C4-2B (cell line): ENCODE measurements around the gene ARHGEF28.

ENCODE experiments used
- H3K27ac ChIP-seq: fragments of 450-650 bp; 2 replicates; pipeline ENCODE4 v1.5.1; 2017
- CTCF ChIP-seq: fragments of 450-650 bp; conservative IDR thresholded peaks from 2 replicates; pipeline ENCODE4 v1.5.1; 2017; ENCODE audit warnings: mild to moderate bottlenecking
- ZFX ChIP-seq: fragments of 450-650 bp; IDR thresholded peaks from 2 replicates; pipeline ENCODE4 v1.6.1; 2017

Gene ARHGEF28

GRCh38 chr5:73764586-73764985 lies 138.6 kb downstream of the ARHGEF28 start:
- H3K27ac ChIP-seq = no peak overlapping the region
- no peak for TF ChIP-seq CTCF
- no peak for TF ChIP-seq ZFX

DNA sequence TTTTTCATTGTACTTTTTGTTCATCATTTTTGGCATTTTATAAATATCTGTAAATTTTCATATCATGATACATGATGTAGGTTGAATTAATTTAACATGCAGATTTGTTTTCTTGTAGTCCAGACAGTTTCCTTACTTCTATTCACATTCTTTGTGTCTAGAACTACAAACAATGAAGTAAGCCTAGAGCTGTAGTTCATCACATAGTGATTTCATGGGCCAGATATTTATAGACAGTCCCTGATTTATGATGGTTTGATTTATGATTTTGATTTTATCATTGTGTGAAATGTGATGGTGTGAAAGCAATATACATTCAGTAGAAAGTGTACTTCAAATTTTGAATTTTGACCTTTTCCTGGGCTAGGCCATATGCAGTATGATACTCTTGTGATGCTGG lies 139.0 kb downstream of the ARHGEF28 start:
- no peak for TF ChIP-seq CTCF
- no peak for TF ChIP-seq ZFX
- H3K27ac ChIP-seq = no peak overlapping the region

DNA sequence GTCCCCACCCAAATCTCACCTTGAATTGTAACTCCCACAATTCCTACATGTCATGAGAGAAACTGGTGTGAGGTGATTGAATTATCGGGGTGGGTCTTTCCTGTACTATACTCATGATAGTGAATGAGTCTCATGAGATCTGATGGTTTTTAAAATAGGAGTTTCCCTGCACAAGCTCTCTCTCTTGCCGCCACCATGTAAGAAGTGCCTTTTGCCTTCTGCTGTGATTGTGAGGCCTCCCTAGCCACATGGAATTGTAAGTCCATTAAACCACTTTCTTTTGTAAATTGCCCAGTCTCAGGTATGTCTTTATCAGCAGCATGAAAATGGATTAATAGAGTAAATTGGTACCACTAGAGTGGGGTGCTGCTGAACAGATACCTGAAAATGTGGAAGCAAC lies 140.9 kb downstream of the ARHGEF28 start:
- no peak for TF ChIP-seq ZFX
- TF ChIP-seq CTCF = no peak
- no peak overlapping the region for H3K27ac ChIP-seq

DNA sequence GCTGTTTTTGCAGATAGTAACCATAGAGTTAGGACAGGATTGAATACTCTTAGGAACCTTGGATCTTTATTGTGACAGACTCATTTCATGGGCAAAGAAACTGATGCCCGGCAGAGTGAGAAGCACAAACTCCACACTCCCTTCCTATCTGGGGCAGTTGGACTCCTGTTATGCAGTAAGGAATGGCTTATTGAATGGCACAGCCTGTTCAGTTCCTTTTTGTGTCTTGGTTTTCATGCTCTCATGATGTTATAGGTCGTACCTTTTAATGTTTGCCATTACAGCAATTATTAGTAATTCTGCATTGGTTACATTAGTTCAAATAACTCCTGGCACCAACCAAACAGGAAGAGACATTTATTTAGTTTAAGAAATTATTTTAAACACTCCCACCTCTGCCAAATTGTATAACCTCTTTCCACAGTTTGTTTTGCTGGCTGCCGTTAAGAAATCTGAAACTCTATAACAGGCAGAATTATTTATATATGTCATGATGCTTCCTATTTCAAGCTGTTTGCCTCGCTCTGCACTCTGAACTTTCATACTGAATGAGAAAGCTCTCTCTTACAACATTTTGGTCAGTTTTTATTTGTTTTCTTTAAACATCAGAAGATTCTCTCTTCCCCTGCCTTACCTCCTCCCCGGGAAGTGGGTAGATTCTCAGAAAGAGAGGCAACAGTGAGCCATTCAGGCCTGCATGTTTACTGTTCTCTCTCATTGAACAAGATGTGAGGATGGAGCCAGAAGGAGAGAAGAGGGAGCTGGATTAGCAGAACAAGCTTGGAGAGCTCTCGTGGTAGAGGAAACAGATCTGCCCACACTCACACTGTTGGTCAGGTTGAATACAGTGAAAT lies 144.4 kb downstream of the ARHGEF28 start:
- peak overlapping the region; percentile 46; the same call in 1 of the 2 replicates for H3K27ac ChIP-seq
- no peak for TF ChIP-seq CTCF
- TF ChIP-seq ZFX = no peak

DNA sequence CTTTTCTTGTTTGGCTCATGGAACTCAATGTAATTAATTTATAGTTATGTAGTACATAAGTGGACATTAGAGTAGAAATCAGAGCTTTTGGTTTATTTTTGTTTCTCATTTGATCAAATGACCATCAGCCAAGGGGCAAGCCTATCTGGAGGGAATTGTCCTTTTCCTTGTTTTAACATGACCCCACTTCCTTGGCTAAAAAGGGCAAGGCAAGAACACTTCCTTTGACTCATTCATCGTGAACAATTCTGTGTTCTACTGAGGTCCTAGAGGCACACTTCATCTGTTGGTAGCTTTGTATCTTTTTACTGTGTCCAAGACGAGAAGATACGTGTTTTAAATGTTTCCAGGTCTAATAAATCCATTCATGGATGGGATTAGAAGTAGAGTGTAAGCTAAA lies 148.9 kb downstream of the ARHGEF28 start:
- TF ChIP-seq ZFX (no peak), CTCF (no peak)
- no peak overlapping the region for H3K27ac ChIP-seq

- H3K27ac ChIP-seq = no peak overlapping the region
- TF ChIP-seq ZFX = no peak
- TF ChIP-seq CTCF = no peak
These were observed 150.4 kb downstream of the ARHGEF28 start for GRCh38 chr5:73776405-73776804.

GRCh38 chr5:73777192-73777591 lies 151.2 kb downstream of the ARHGEF28 start:
- H3K27ac ChIP-seq = no peak overlapping the region
- TF ChIP-seq ZFX (no peak), CTCF (no peak)
